ENCODE measurements around the gene AGPAT2.

Gene AGPAT2

GRCh38 chr9:136626740-136627642 lies 60.3 kb downstream of the AGPAT2 start:
- H3K9ac ChIP-seq (ENCODE audit: low read depth, low read length) = no peak overlapping the region
- no peaks in the 10 kb centered on the region for H3K9me3 ChIP-seq (ENCODE audit: control insufficient read depth, insufficient read depth, low read length)
- no peaks in the 10 kb centered on the region for H3K27me3 ChIP-seq (ENCODE audit: control insufficient read depth, insufficient read depth, low read length)
- no peaks in the 10 kb centered on the region for H3K36me3 ChIP-seq (ENCODE audit: control insufficient read depth, insufficient read depth, low read length)
- H3K4me1 ChIP-seq (ENCODE audit: control insufficient read depth, insufficient read depth, low read length) = no peaks in the 10 kb centered on the region
- no peak overlapping the region for H3K4me3 ChIP-seq (ENCODE audit: low read depth, low read length)

GRCh38 chr9:136626066-136626725 lies 61.1 kb downstream of the AGPAT2 start:
- H3K9ac ChIP-seq (ENCODE audit: low read depth, low read length) = no peak overlapping the region
- no peaks in the 10 kb centered on the region for H3K27me3 ChIP-seq (ENCODE audit: control insufficient read depth, insufficient read depth, low read length)
- no peaks in the 10 kb centered on the region for H3K36me3 ChIP-seq (ENCODE audit: control insufficient read depth, insufficient read depth, low read length)
- H3K9me3 ChIP-seq (ENCODE audit: control insufficient read depth, insufficient read depth, low read length) = no peaks in the 10 kb centered on the region
- no peak overlapping the region for H3K4me3 ChIP-seq (ENCODE audit: low read depth, low read length)
- no peaks in the 10 kb centered on the region for H3K4me1 ChIP-seq (ENCODE audit: control insufficient read depth, insufficient read depth, low read length)

DNA sequence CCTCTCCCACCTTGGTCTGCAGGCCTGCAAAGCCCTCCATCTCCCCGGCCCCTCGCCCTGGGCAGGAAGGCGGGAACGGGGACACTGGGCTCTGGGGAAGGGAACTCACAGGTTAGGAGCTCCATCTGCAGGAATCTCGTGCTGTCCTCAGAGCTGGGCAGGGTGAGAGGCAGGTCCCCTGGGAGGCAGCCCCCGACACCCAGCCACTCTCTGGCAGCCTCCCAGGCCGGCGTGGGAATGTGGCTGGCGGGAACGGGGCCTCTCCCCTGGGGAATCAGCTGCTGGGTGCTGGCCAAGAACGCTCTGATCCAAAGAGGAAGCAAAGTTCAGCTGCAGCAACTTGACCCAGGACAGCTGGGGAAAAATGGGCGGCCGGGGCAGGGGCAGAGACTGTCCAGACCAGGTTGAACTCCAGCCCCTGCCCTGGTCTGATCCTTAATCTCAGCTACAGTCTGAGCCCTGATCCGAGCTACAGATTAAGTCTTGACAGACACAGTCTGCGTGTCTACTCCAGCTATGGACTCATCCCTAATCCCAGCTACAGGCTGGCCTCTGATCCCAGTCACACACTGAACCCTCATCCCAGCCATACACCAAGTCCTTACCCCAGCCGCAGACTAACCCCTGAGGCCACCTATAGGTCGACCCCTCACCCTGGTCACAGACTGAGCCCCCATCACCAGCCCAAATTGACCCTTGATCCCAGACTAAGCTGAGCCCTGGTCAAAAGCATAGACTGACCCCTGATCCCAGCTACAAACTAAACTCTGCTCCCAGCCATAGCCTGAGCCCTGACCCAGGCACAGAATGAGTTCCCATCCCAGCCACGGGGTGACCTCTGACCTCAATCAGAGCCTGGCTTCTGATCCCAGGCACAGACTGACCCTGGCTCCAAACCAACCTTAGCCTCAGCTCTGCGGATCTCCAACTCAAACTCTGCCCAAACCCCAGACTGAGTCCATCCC lies 61.9 kb downstream of the AGPAT2 start:
- H3K9ac ChIP-seq (ENCODE audit: low read depth, low read length) = no peak overlapping the region

GRCh38 chr9:136624184-136624951 lies 62.9 kb downstream of the AGPAT2 start:
- H3K27me3 ChIP-seq (ENCODE audit: control insufficient read depth, insufficient read depth, low read length) = no peaks in the 10 kb centered on the region
- no peak overlapping the region for H3K9ac ChIP-seq (ENCODE audit: low read depth, low read length)
- H3K4me1 ChIP-seq (ENCODE audit: control insufficient read depth, insufficient read depth, low read length) = no peaks in the 10 kb centered on the region
- no peaks in the 10 kb centered on the region for H3K36me3 ChIP-seq (ENCODE audit: control insufficient read depth, insufficient read depth, low read length)
- no peaks in the 10 kb centered on the region for H3K9me3 ChIP-seq (ENCODE audit: control insufficient read depth, insufficient read depth, low read length)
- H3K4me3 ChIP-seq (ENCODE audit: low read depth, low read length) = no peak overlapping the region

More for the DNA sequence above, 61.9 kb downstream of the AGPAT2 start:
- Histone ChIP-seq H3K4me1 (ENCODE audit: control insufficient read depth, insufficient read depth, low read length) (no peaks in the 10 kb centered on the region), H3K27me3 (ENCODE audit: control insufficient read depth, insufficient read depth, low read length) (no peaks in the 10 kb centered on the region), H3K9me3 (ENCODE audit: control insufficient read depth, insufficient read depth, low read length) (no peaks in the 10 kb centered on the region), H3K4me3 (ENCODE audit: low read depth, low read length) (no peak overlapping the region), H3K36me3 (ENCODE audit: control insufficient read depth, insufficient read depth, low read length) (no peaks in the 10 kb centered on the region)

GRCh38 chr9:136623842-136624183 lies 63.4 kb downstream of the AGPAT2 start:
- Histone ChIP-seq H3K9ac (ENCODE audit: low read depth, low read length) (no peak overlapping the region), H3K4me1 (ENCODE audit: control insufficient read depth, insufficient read depth, low read length) (no peaks in the 10 kb centered on the region), H3K9me3 (ENCODE audit: control insufficient read depth, insufficient read depth, low read length) (no peaks in the 10 kb centered on the region), H3K27me3 (ENCODE audit: control insufficient read depth, insufficient read depth, low read length) (no peaks in the 10 kb centered on the region), H3K36me3 (ENCODE audit: control insufficient read depth, insufficient read depth, low read length) (no peaks in the 10 kb centered on the region), H3K4me3 (ENCODE audit: low read depth, low read length) (no peak overlapping the region)
